ENCODE results near the gene ASXL3. TPM values are rescaled to one million over a fixed set of nuclear protein-coding genes. Genes with fewer than 3 reads are reported as not detected.
A peak's percentile ranks its signal among the peaks of the same experiment; 100 is the strongest.

Gene ASXL3
- total RNA-seq (1 to 10 TPM in 1 of 9 donors, under 1 TPM in 8; 0.06 to 3.9 (median 0.38) TPM), polyA plus RNA-seq (under 1 TPM; 0.07 to 0.16 (median 0.15) TPM)
- long read RNA-seq, donor 1: 0 reads
- long read RNA-seq, donor 2: 0 reads
- long read RNA-seq, donor 3: 0 reads
- long read RNA-seq, donor 4: 0 reads
- long read RNA-seq, donor 5: 0 reads
- long read RNA-seq, donor 6: 0 reads
- long read RNA-seq, donor 7: 0 reads
- long read RNA-seq, donor 8: 0 reads
- long read RNA-seq, donor 9: 0 reads
- long read RNA-seq, donor 10: 0 reads

- TF ChIP-seq CTCF (IDR thresholded peaks at IDR 0.05) (no peak), POLR2A (IDR thresholded peaks at IDR 0.05) (no peak)
- peaks cover 5 to 12% of the 10 kb centered on the region in 2 donors for H3K4me1 ChIP-seq (replicated peaks in 1 of 2)
- WGBS, 4 donors: 1 to 7% (median 2%) methylated on average over 23 to 85 of the region's 103 CpGs
- peak within 1 kb of the TSS in 2 of 4 donors; percentile 10 to 65 for H3K4me3 ChIP-seq
- intact Hi-C loops (cut with DNase I): no loop called here
- no peaks in the 10 kb centered on the region for H3K36me3 ChIP-seq (replicated peaks in 1 of 2)
- peak in 3 of 7 donors; percentile 17 to 61 (median 20) for DNase-seq
- no peaks in the 10 kb centered on the region for H3K9me3 ChIP-seq (replicated peaks in 1 of 3)
- peak within 1 kb of the TSS in 2 of 5 donors; percentile 71 to 87 for H3K27ac ChIP-seq
- no peaks in the 10 kb centered on the region for H3K27me3 ChIP-seq
Observed at GRCh38 chr18:33577685-33578517, at the start of gene ASXL3. TSS of gene ASXL3 (plus strand) at chr18:33578219. CDS start at chr18:33578632, 413 bp downstream.

DNA sequence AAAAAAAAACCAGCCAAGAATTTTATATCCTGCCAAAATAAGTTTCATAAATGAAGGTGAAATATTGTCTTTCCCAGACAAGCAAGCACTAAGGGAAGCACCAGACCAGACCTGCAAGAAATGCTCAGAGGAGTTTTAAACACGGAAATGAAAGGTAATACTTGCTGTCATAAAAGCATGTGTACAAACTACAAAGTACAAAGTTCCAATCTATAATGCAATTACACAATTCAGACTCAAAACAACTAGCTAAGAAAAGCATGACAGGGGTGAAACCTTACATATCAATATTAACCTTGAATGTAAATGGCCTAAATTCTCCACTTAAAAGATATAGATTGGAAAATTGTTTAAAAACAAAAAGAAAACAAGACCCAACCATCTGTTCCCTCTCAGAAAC is 45.0 kb upstream of the ASXL3 start:
- intact Hi-C loops (cut with DNase I): no loop called here
- Histone ChIP-seq H3K9me3 (replicated peaks in 1 of 3) (no peaks in the 10 kb centered on the region), H3K27ac (no peak overlapping the region), H3K4me1 (replicated peaks in 1 of 2) (no peaks in the 10 kb centered on the region), H3K27me3 (no peaks in the 10 kb centered on the region), H3K36me3 (replicated peaks in 1 of 2) (no peaks in the 10 kb centered on the region), H3K4me3 (no peak overlapping the region)
- WGBS, 4 donors: 61 to 78% (median 71%) methylated on average over 1 of the region's 1 CpG
- TF ChIP-seq CTCF (IDR thresholded peaks at IDR 0.05) (no peak), POLR2A (IDR thresholded peaks at IDR 0.05) (no peak)
- DNase-seq: no peak

GRCh38 chr18:33536904-33537303 is 41.1 kb upstream of the ASXL3 start:
- WGBS, 4 donors: 49 to 68% (median 59%) methylated on average over 1 of the region's 1 CpG
- intact Hi-C loops (cut with DNase I): no loop called here
- H3K36me3 ChIP-seq (replicated peaks in 1 of 2): no peaks in the 10 kb centered on the region
- H3K27me3 ChIP-seq: no peaks in the 10 kb centered on the region
- no peaks in the 10 kb centered on the region for H3K9me3 ChIP-seq (replicated peaks in 1 of 3)
- no peak overlapping the region for H3K27ac ChIP-seq
- no peak for DNase-seq
- H3K4me3 ChIP-seq: no peak overlapping the region
- TF ChIP-seq CTCF (IDR thresholded peaks at IDR 0.05): no peak
- TF ChIP-seq POLR2A (IDR thresholded peaks at IDR 0.05): no peak
- no peaks in the 10 kb centered on the region for H3K4me1 ChIP-seq (replicated peaks in 1 of 2)

DNA sequence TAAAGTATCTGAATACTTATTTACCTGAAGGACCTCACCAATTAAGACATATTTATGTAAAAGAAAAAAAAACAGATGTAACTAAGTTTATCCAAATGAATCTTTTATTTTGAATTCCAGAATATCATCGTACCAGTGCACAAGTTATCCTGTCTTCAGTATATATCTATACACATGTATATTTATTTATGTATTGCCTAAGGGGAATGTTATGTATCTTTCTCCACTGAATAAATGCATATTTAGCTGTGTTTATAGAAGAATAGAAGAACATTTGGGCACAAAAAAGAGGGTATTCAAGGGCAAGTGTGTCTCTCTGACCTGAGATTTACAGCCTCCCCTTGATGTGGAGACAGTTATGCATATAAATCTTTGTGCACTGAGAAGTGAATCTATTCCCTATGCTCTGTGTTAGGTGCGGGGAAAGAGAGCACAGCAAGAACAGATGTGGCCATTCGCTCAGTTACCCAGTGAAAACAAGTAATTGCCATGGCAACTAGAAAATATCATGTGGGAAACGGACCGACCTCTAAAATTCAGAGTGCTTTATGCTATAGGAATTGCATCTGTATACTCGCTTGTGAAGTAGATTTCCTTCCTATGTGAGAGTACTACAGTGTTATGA is 39.5 kb upstream of the ASXL3 start:
- no peak overlapping the region for H3K27ac ChIP-seq
- no peaks in the 10 kb centered on the region for H3K4me1 ChIP-seq (replicated peaks in 1 of 2)
- no peak overlapping the region for H3K4me3 ChIP-seq
- 56 to 61% (median 59%) methylated on average over 6 of the region's 6 CpGs for WGBS, 4 donors
- H3K36me3 ChIP-seq (replicated peaks in 1 of 2): no peaks in the 10 kb centered on the region
- no peak for DNase-seq
- intact Hi-C loops (cut with DNase I): no loop called here
- TF ChIP-seq CTCF (IDR thresholded peaks at IDR 0.05): no peak
- TF ChIP-seq POLR2A (IDR thresholded peaks at IDR 0.05): no peak
- no peaks in the 10 kb centered on the region for H3K9me3 ChIP-seq (replicated peaks in 1 of 3)
- H3K27me3 ChIP-seq: no peaks in the 10 kb centered on the region

Measured in adrenal gland (tissue), 19 donors.